Urinary bladder (tissue), 4 donors: ENCODE measurements around the gene ZMYND19. TPM values are rescaled to one million over a fixed set of nuclear protein-coding genes. Genes with fewer than 3 reads are reported as not detected.
A peak's percentile ranks its signal among the peaks of the same experiment; 100 is the strongest.
"Not testable (repeated sequence)": the region's sequence is repeated elsewhere in the genome, so short reads cannot be mapped to it uniquely, and the experiment has no call there.

Experiments
- DNase-seq: peaks from one replicate; pipeline ENCODE4 v3.0.0-alpha.2; 2015; ENCODE audit errors: extremely low spot score
- H3K27ac ChIP-seq: one replicate; pipeline ENCODE4 v1.5.1; 2013; ENCODE audit warnings: low read depth, mild to moderate bottlenecking, moderate library complexity
- H3K36me3 ChIP-seq: one replicate; pipeline ENCODE4 v1.6.1; 2013; ENCODE audit warnings: mild to moderate bottlenecking, moderate library complexity; ENCODE audit not compliant: insufficient read depth
- H3K4me1 ChIP-seq: one replicate; pipeline ENCODE4 v1.6.1; 2013; ENCODE audit warnings: mild to moderate bottlenecking, moderate library complexity; ENCODE audit not compliant: insufficient read depth
- H3K4me3 ChIP-seq: one replicate; pipeline ENCODE4 v1.5.1; 2013; ENCODE audit warnings: low read depth, low read length
- WGBS: extraction: QIAGEN DNeasy Blood & Tissue Kit; methylation state at CpG from one replicate; pipeline ENCODE4 v1.1.7; 2013; 5-methylcytosine and 5-hydroxymethylcytosine counted together
- polyA plus RNA-seq: library from polyadenylated mRNA; stranded (reverse); fragments of 200-250 nt; gene quantifications from one replicate; pipeline ENCODE4 v1.2.3, GENCODE V29; 2013
- total RNA-seq: library from RNA; depleted of rRNA; stranded (reverse); fragments of >200 nt; gene quantifications from one replicate; pipeline ENCODE4 v1.2.3, GENCODE V29; 2014
- donor health status: healthy with polysubstance abuse.
- donor health status: healthy.

Gene ZMYND19
- total and polyA plus RNA-seq, 2 donors = 7.9 to 13.2 TPM

DNA sequence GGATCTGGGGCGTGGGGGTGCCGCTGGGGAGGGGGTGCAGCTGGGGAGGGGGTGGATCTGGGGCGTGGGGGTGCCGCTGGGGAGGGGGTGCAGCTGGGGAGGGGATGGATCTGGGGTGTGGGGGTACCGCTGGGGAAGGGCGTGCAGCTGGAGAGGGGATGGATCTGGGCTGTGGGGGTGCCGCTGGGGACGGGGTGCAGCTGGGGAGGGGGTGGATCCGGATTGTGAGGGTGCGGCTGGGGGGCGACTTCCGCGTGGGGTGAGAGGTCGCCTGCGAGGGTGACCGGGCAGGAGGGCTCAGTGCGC lies 39.4 kb downstream of the ZMYND19 start:
- under 1% methylated on average over 17 of the region's 17 CpGs for WGBS
- Histone ChIP-seq H3K27ac (peak overlapping the region; percentile 90), H3K4me3 (peak overlapping the region; percentile 76)
- H3K36me3 ChIP-seq, H3K4me1 ChIP-seq, DNase-seq: not testable (repeated sequence)

DNA sequence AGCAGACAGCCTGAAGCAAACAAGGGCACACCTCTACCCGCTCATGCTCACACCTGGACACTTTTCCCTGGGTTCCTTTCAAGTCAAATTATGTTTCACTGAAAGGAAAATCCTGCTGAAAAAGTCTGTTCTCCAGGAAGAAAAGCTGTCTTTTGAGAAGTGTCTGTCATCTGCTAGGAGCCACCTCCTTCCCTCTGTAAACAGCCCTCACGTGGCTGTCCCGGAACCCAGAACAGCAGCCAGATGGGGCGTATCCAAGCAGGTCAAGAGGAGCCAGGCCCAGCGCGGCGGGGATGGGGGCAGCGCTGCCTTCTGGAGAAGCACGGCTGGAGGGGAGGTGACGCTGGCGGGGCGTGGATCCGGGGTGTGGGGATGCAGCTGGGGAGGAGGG lies 40.1 kb downstream of the ZMYND19 start, which contains the start of gene PNPLA7:
Gene PNPLA7 (minus strand): TSS at position 172 of the 391 bp plus-strand sequence. CDS start 205 bp downstream, outside the sequence.
- peak; percentile 66 for DNase-seq
- Histone ChIP-seq H3K4me1 (no peaks in the 10 kb centered on the region), H3K27ac (peak within 1 kb of the TSS; percentile 90), H3K4me3 (peak within 1 kb of the TSS; percentile 76), H3K36me3 (no peaks in the 10 kb centered on the region)
- WGBS = 6% methylated on average over 13 of the region's 13 CpGs

DNA sequence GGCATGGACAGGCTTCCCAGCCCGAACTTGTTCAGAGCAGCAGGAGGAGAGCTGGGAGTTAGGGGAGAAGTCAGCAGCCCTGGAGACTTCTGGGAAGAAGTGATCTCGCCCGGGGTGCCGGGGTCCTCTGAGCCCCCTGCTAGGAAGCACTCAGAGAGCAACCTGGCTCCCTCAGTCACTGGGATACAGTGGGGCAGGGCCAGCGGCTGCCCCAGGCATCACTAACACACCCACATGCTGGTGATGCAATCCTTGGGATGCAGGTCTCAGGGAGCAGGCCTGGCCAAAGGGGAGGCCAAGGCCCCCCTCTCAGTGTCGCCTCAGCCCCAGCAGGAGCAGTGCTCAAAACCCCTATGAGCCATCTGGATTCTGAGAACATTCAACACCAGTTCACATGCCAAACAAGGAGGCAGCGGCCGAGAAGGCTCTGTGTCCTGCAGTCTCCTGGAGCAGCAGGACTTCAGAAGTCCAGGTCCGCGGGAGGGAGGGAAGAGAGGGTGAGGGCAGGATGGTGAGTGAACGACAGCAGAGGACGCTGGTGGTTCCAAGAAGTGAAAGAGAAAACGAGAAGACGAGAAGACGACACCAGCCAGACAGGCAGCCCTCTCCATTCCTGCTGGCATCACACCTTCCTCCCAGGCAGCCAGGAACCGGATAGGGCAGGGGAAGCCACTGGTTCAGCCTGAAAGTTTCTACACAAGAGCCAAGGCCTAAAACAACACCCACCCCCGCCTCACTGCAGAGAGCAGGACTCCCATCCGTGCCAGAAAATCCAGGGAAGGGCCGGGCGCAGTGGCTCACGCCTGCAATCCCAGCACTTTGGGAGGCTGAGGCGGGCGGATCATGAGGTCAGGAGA lies 42.4 kb downstream of the ZMYND19 start:
- H3K4me1 ChIP-seq = no peaks in the 10 kb centered on the region
- H3K27ac ChIP-seq = no peak overlapping the region
- no peak for DNase-seq
- H3K36me3 ChIP-seq = no peaks in the 10 kb centered on the region
- WGBS = 88% methylated on average over 23 of the region's 23 CpGs
- no peak overlapping the region for H3K4me3 ChIP-seq

DNA sequence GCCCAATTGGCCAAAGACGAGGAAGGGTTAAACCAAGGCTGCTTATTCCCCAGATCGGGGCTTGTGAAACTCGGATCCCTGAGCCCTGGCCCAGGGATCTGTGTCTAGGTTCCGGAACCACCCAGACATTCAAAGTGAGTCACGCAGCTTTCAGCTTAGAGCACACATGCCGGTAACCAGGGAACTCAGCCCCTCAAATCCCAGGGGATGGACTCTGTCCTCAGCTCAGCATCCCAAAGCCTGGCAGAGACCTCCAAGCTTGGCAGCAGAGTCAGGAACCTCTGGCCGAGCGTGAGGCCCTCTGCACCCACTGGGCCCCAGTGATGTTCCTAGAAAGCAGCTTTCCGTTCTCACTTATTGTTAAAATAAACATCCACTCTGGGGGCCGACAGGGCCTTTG lies 45.2 kb downstream of the ZMYND19 start:
- no peaks in the 10 kb centered on the region for H3K4me1 ChIP-seq
- H3K27ac ChIP-seq = no peak overlapping the region
- H3K4me3 ChIP-seq = no peak overlapping the region
- 75% methylated on average over 10 of the region's 10 CpGs for WGBS
- H3K36me3 ChIP-seq = peaks cover 4% of the 10 kb centered on the region
- DNase-seq = no peak

DNA sequence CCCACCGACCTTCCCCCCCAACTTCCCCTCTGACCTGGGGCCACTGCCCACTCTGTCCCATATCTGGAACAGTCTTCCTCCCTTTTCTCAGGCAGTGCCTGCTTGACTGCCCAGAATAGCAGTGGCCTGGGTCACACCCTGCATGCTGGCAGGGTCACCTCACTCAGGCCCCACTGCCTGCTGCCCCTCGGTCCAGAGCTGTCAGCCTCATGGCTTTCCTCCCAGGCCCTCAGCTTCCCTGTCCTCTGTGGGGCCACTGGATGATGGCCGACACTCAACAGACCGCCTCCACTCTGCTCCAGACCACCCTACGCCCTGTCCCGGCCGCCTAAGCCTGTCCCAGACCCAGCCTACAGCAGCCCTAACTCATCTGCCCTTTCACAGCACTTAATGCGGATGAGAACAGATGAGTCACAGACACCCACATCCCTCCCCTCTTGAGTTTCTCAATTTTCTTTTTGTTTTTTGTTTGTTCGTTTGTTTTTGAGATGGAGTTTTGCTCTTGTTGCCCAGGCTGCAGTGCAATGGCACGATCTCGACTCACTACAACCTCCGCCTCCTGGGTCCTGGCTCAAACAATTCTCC lies 46.0 kb downstream of the ZMYND19 start:
- no peak overlapping the region for H3K27ac ChIP-seq

DNA sequence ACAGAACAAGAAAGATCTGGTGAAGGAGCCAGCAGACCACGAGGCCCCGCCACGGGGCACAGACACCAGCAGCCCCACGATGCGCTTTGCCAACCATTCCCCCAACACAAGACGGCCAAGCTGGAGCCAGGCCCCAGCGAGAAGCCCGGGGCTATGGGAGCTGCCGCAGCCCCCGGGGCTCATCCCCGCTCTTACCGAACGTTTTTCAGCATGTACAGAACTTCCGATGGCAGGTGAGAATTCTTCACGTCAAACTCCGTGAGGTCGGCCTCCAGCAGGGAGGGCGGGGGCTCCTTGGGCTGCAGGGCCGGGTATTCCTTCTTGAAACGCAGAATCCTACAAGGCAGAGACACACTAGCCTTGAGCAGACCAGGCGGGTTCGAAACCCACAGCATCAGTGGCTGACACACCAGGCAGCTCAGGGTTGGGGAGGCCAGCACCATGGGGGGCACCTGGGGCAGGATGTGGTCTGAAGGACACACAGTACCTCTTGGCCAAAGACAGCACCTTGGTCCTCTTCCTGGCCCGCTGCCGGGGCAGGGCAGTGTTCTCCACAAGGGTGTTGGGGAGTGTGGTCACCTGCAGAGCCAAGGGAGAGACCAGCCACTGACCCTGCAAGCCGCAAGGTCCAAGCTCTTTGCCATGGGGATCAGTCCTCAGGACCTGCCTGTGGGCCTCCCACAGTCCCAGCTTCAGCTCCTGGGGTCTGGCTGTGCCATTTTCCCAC lies 46.9 kb downstream of the ZMYND19 start:
- Histone ChIP-seq H3K27ac (no peak overlapping the region), H3K4me3 (no peak overlapping the region), H3K4me1 (no peaks in the 10 kb centered on the region), H3K36me3 (peaks cover 4% of the 10 kb centered on the region)
- no peak for DNase-seq
- 94% methylated on average over 25 of the region's 25 CpGs for WGBS

More for the DNA sequence above, 46.0 kb downstream of the ZMYND19 start:
- DNase-seq = no peak
- Histone ChIP-seq H3K36me3 (peaks cover 4% of the 10 kb centered on the region), H3K4me1 (no peaks in the 10 kb centered on the region), H3K4me3 (no peak overlapping the region)
- WGBS = 80% methylated on average over 12 of the region's 12 CpGs

DNA sequence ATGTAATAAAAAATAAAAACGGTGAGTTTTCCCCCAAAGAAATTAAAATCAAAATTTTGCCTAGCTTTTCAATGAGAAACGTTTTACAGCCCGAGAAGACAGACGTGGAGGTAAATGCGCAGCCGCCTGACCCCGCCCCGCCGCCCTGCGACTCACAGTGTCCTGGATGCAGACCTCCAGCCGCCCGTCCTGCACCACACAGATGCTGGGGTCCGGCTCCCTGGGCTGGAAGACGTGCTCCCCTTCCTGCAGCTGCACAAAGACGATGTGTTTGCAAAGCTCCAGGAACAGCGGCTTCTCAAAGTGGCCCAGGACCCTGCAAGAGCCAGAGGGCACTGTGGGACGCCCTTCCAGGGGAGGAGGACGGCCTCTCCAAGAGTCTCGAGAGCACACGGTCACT lies 47.8 kb downstream of the ZMYND19 start:
- no peaks in the 10 kb centered on the region for H3K4me1 ChIP-seq
- peaks cover 4% of the 10 kb centered on the region for H3K36me3 ChIP-seq
- 93% methylated on average over 20 of the region's 20 CpGs for WGBS
- no peak overlapping the region for H3K27ac ChIP-seq
- no peak overlapping the region for H3K4me3 ChIP-seq
- no peak for DNase-seq

DNA sequence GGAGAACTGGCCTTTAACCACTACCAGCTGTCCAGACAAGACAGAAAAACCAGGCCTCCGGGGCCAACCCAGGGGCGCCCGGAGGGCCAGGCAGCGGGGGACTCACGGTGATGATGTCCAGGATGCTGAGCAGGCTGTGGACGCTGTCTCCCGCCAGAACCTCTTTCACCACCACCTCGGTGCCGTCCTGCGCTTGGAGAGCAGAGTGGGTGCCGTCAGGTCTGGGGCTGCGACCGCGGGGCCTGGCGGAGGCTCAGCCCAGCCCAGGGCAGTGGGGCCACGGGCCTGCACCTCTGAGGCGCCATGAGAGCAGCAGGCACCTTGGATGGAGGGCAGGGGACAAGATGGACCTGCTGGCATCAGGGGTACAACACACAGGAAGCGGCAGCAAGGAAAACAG lies 49.8 kb downstream of the ZMYND19 start:
- peaks cover 4% of the 10 kb centered on the region for H3K36me3 ChIP-seq
- H3K4me1 ChIP-seq = no peaks in the 10 kb centered on the region
- H3K4me3 ChIP-seq = no peak overlapping the region
- no peak overlapping the region for H3K27ac ChIP-seq
- no peak for DNase-seq
- WGBS = 82% methylated on average over 18 of the region's 18 CpGs

DNA sequence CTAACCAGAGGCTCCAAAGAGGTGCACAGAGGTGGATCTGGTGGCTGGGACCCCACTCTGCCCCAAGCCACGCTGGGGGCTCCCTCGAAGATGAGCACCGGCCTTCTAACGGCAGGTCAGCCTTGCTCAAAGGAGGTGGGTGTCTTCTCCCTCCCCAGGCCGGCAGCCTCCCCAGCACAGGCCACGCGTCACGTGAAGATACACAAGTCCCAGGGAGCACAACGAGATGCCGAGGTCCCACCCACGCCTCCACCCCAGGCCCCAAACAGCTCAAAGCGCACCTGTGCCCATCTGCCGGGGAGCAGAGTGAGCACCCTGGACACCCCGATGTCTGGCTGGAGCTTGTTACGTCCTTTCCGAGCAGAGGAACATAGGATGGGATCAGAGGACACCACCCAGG lies 52.3 kb downstream of the ZMYND19 start:
- no peak overlapping the region for H3K4me3 ChIP-seq
- H3K4me1 ChIP-seq = no peaks in the 10 kb centered on the region
- peaks cover 4% of the 10 kb centered on the region for H3K36me3 ChIP-seq
- no peak overlapping the region for H3K27ac ChIP-seq
- WGBS = 97% methylated on average over 16 of the region's 16 CpGs
- no peak for DNase-seq

DNA sequence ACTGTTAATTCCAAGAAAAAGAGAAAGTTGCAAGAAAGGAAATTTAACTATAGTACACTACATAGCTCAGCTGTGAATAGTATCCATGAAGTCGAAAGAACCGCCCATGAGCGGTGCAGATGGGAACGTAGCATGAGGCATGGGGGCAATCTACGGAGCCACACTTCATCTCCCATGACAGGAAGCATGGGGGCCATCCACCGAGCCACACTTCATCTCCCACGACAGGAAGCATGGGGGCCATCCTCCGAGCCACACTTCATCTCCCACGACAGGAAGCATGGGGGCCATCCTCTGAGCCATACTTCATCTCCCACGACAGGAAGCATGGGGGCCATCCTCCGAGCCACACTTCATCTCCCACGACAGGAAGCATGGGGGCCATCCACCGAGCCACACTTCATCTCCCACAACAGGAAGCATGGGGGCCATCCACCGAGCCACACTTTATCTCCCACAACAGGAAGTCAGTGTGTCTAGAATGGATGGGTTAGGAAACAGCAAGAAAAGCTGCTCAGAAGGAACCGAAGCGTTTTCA lies 53.6 kb downstream of the ZMYND19 start:
- not testable (repeated sequence) for DNase-seq, H3K27ac ChIP-seq, H3K4me1 ChIP-seq, H3K4me3 ChIP-seq, H3K36me3 ChIP-seq
- WGBS = 79% methylated on average over 16 of the region's 16 CpGs

DNA sequence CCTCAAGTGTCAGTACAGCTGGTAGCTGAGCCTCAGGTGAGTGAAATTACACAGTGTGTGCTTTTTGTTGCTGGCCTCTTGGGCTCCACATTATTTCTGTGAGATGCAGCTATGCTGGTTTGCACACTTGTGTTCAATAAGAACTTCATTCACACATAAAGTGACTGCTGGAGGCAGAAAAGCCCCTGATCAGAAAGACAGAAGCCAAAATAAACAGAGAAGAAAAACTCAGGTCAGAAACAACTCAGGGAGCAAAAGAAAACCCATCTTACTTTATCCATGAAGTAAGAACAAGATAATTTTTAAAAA lies 55.2 kb downstream of the ZMYND19 start:
- no peak for DNase-seq
- no peaks in the 10 kb centered on the region for H3K4me1 ChIP-seq
- no peak overlapping the region for H3K27ac ChIP-seq
- H3K36me3 ChIP-seq = no peaks in the 10 kb centered on the region
- H3K4me3 ChIP-seq = no peak overlapping the region

DNA sequence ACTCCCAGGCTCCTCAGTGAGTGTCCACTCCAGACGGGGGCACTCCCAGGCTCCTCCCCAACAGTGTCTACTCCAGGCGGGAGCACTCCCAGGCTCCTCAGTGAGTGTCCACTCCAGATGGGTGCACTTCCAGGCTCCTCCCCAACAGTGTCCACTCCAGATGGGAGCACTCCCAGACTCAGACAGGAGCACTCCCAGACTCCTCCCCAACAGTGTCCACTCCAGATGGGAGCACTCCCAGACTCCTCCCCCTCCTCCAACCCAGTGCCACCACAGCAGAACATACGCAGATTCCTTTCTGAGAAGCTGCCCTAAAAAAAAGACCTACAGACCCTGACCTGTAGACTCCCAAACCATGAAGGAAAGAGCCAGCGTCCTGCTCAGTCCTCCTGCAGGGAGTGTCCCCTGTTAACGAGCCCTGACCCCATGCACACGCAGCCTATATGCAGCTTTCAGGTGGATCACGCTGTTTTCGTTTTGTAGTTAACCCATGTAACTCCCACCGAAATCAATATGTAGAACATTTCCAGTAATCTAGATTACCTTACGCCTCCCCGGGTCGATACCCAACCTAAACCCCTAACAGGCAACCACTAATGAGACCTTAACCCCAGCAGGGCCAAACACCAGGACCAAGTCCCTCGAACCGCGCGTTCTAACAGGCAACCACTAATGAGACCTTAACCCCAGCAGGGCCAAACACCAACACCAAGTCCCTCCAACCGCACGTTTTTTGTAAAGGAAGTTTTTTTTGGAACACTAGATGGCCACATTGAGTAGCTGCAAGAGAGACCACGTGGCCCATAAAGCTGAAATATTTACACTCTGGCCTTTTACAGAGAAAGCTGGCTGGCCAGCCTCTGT lies 55.8 kb downstream of the ZMYND19 start:
- Histone ChIP-seq H3K36me3 (no peaks in the 10 kb centered on the region), H3K4me3 (no peak overlapping the region), H3K27ac (no peak overlapping the region), H3K4me1 (no peaks in the 10 kb centered on the region)
- WGBS = 41% methylated on average over 19 of the region's 19 CpGs
- peak; percentile 48 for DNase-seq

DNA sequence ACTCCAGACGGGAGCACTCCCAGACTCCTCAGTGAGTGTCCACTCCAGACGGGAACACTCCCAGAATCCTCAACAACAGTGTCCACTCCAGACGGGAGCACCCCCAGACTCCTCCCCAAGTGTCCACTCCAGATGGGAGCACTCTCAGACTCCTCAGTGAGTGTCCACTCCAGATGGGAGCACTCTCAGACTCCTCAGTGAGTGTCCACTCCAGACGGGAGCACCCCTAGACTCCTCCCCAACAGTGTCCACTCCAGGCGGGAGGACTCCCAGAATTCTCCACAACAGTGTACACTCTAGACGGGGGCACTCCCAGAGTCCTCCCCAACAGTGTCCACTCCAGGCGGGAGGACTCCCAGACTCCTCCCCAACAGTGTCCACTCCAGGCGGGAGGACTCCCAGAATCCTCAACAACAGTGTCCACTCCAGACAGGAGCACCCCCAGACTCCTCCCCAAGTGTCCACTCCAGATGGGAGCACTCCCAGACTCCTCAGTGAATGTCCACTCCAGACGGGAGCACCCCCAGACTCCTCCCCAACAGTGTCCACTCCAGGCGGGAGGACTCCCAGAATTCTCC lies 57.3 kb downstream of the ZMYND19 start:
- not testable (repeated sequence) for H3K36me3 ChIP-seq, H3K27ac ChIP-seq, H3K4me1 ChIP-seq, DNase-seq, H3K4me3 ChIP-seq
- WGBS = 88% methylated on average over 10 of the region's 10 CpGs
